Right lobe of liver (tissue), 4 donors: ENCODE measurements around the gene MED12L.
"Not testable (repeated sequence)": the region's sequence is repeated elsewhere in the genome, so short reads cannot be mapped to it uniquely, and the experiment has no call there.

ENCODE experiments used
- POLR2A ChIP-seq: fragments of 450-650 bp; IDR thresholded peaks from one replicate; pipeline ENCODE4 v1.6.1; 2017; ENCODE audit warnings: antibody characterized with exemption, mild to moderate bottlenecking
- TF ChIP-seq, protein P1 (sequence below), 4 donors: fragments of 200-600 bp in 3 of 4; fragments of 450-650 bp in 1 of 4; IDR thresholded peaks; one replicate each; pipeline versions ENCODE4 v1.5.1 to v1.8.0; 2016 to 2022; ENCODE audit warnings: antibody characterized with exemption in 4 of 4, mild to moderate bottlenecking in 2 of 4
- donor health status: DM: no; HTN: no; CAD: no.
- donor health status: DM: no; HTN: no; CAD: no.
- donor health status: DM: no; HTN: yes; CAD: no.

DNA sequence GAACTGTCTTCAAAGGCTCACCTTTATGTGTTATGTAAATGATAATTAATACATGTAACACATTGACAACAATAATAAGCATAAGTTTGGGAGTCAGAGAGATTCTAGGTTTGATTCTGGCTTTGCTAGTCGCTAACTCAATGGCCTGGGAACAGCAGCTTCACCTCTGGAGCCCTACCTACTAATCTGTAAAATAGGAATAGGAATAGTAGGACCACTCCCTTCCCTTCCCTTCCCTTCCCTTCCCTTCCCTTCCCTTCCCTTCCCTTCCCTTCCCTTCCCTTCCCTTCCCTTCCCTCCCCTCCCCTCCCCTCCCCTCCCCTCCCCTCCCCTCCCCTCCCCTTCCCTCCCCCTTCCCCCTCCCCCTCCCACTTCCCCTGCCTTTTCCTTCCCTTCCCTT, 4.4 kb upstream of the MED12L start:
- TF ChIP-seq, protein P1, sequence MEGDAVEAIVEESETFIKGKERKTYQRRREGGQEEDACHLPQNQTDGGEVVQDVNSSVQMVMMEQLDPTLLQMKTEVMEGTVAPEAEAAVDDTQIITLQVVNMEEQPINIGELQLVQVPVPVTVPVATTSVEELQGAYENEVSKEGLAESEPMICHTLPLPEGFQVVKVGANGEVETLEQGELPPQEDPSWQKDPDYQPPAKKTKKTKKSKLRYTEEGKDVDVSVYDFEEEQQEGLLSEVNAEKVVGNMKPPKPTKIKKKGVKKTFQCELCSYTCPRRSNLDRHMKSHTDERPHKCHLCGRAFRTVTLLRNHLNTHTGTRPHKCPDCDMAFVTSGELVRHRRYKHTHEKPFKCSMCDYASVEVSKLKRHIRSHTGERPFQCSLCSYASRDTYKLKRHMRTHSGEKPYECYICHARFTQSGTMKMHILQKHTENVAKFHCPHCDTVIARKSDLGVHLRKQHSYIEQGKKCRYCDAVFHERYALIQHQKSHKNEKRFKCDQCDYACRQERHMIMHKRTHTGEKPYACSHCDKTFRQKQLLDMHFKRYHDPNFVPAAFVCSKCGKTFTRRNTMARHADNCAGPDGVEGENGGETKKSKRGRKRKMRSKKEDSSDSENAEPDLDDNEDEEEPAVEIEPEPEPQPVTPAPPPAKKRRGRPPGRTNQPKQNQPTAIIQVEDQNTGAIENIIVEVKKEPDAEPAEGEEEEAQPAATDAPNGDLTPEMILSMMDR (IDR thresholded peaks at IDR 0.05), result not testable (repeated sequence)
- TF ChIP-seq POLR2A, result not testable (repeated sequence)
